ENCODE data around the gene CLEC18A.
"Not testable (repeated sequence)": the region's sequence is repeated elsewhere in the genome, so short reads cannot be mapped to it uniquely, and the experiment has no call there.

- TF ChIP-seq CTCF, POLR2A (IDR thresholded peaks at IDR 0.05): not testable (repeated sequence)
These were observed 60.0 kb downstream of the CLEC18A start for GRCh38 chr16:70011120-70011519.
